Left lung (tissue), 10 donors: ENCODE results near the gene SLC34A3. TPM values are rescaled to one million over a fixed set of nuclear protein-coding genes. Genes with fewer than 3 reads are reported as not detected.
"Not testable (repeated sequence)": the region's sequence is repeated elsewhere in the genome, so short reads cannot be mapped to it uniquely, and the experiment has no call there.

Source experiments
- ATAC-seq: fragments of 200-7000 bp; cut with Tn5 transposase; one replicate; pipeline ENCODE4 v1.9.1; 2020; ENCODE audit warnings: moderate library complexity
- DNase-seq, 4 donors: peaks; one replicate each; pipeline ENCODE4 v3.0.0-alpha.2; 2013 to 2020
- H3K27ac ChIP-seq, 2 donors: fragments of 200-600 bp; sonication (generic) in 1 of 2; one replicate each; pipeline versions ENCODE4 v1.5.0 to v1.8.0; 2020 to 2021
- H3K27me3 ChIP-seq, 2 donors: fragments of 200-600 bp; sonication (generic) in 1 of 2; one replicate each; pipeline versions ENCODE4 v1.5.0 to v1.8.0; 2020 to 2021
- H3K36me3 ChIP-seq, 2 donors: fragments of 200-600 bp; sonication (generic) in 1 of 2; one replicate each; pipeline versions ENCODE4 v1.5.0 to v1.8.0; 2020 to 2021
- H3K4me1 ChIP-seq, 2 donors: fragments of 200-600 bp; one replicate each; pipeline ENCODE4 v1.8.0; 2021
- H3K4me3 ChIP-seq, 2 donors: fragments of 200-600 bp; sonication (generic) in 1 of 2; one replicate each; pipeline versions ENCODE4 v1.5.0 to v1.8.0; 2020 to 2021; ENCODE audit warnings: mild to moderate bottlenecking in 1 of 2
- H3K9me3 ChIP-seq, 2 donors: fragments of 200-600 bp; sonication (generic) in 1 of 2; one replicate each; pipeline versions ENCODE4 v1.5.0 to v1.8.0; 2020 to 2021
- intact Hi-C, 2 donors: fragments of 100-400 bp; cut with DNase I; formaldehyde crosslinking; loops; one replicate each; pipeline versions ENCODE4 v1.11.2 to v1.14.2; 2022
- polyA plus RNA-seq, 6 donors: library from polyadenylated mRNA; unstranded; fragments of 120-200 nt; gene quantifications; one replicate each; pipeline ENCODE4 v1.2.1, GENCODE V29; 2013; ENCODE audit not compliant: insufficient read length in 6 of 6
- total RNA-seq, 2 donors: library from RNA; stranded (reverse); fragmentation: NEBNext Ultra II Directional; extraction: Animal tissue kit (Norgen Biotek cat#: 25700); gene quantifications; one replicate each; pipeline ENCODE4 v1.2.1, GENCODE V29; 2021
- TF ChIP-seq, protein P1 (sequence below), 2 donors: fragments of 200-600 bp; sonication (generic) in 1 of 2; IDR thresholded peaks; one replicate each; pipeline versions ENCODE4 v1.5.0 to v1.8.0; 2021; ENCODE audit warnings: antibody characterized with exemption in 2 of 2
- donor health status: DM: no; HTN: yes; CAD: no.
- donor health status: DM: no; HTN: no; CAD: no.

The SLC34A3 gene
- total and polyA plus RNA-seq, 8 donors = 0.12 to 2.8 (median 1.7) TPM; not detected in 1

DNA sequence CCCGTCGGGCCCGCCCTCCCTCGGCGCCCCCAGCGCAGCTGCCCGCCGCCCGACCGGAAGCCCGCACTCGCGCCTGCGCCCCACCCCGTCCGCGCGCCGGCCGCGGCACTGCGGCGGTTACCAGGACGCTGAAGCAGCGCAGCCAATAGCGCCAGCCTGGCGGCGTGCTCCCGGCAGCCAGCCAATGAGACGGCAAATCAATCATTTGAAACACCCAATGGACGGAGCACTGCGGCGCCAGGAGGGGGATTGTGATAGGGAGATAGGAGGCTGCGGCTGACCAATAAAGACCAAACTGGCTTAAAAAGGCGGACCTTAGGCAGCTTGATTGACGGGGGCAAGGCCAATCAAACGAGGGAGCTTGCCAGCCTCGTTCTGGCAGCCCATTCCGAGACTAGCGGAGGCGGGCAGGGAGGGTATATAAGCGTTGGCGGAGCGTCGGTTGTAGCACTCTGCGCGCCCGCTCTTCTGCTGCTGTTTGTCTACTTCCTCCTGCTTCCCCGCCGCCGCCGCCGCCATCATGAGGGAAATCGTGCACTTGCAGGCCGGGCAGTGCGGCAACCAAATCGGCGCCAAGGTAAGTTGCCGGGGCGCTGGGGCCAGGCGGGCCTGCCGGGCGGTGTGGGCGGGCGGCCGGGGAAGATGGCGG, 10.3 kb downstream of the SLC34A3 start, which contains the start of gene TUBB4B:
Gene TUBB4B (plus strand): TSS at position 447 of the 649 bp plus-strand sequence. CDS start 74 bp downstream, at position 521.
- DNase-seq (peak; percentile 98 to 100 (median 100)), ATAC-seq (peak; percentile 82)
- TF ChIP-seq, protein P1, sequence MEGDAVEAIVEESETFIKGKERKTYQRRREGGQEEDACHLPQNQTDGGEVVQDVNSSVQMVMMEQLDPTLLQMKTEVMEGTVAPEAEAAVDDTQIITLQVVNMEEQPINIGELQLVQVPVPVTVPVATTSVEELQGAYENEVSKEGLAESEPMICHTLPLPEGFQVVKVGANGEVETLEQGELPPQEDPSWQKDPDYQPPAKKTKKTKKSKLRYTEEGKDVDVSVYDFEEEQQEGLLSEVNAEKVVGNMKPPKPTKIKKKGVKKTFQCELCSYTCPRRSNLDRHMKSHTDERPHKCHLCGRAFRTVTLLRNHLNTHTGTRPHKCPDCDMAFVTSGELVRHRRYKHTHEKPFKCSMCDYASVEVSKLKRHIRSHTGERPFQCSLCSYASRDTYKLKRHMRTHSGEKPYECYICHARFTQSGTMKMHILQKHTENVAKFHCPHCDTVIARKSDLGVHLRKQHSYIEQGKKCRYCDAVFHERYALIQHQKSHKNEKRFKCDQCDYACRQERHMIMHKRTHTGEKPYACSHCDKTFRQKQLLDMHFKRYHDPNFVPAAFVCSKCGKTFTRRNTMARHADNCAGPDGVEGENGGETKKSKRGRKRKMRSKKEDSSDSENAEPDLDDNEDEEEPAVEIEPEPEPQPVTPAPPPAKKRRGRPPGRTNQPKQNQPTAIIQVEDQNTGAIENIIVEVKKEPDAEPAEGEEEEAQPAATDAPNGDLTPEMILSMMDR (IDR thresholded peaks at IDR 0.05) = no peak
- H3K36me3 ChIP-seq = peaks cover 0 to 26% of the 10 kb centered on the region in 2 donors
- peak within 1 kb of the TSS; percentile 91 to 96 for H3K4me3 ChIP-seq
- H3K4me1 ChIP-seq = peaks cover 17 to 73% of the 10 kb centered on the region in 2 donors
- H3K9me3 ChIP-seq = no peaks in the 10 kb centered on the region
- peaks cover 0 to 2% of the 10 kb centered on the region in 2 donors for H3K27me3 ChIP-seq
- intact Hi-C loops = no loop called here
- peak within 1 kb of the TSS; percentile 96 to 99 for H3K27ac ChIP-seq

DNA sequence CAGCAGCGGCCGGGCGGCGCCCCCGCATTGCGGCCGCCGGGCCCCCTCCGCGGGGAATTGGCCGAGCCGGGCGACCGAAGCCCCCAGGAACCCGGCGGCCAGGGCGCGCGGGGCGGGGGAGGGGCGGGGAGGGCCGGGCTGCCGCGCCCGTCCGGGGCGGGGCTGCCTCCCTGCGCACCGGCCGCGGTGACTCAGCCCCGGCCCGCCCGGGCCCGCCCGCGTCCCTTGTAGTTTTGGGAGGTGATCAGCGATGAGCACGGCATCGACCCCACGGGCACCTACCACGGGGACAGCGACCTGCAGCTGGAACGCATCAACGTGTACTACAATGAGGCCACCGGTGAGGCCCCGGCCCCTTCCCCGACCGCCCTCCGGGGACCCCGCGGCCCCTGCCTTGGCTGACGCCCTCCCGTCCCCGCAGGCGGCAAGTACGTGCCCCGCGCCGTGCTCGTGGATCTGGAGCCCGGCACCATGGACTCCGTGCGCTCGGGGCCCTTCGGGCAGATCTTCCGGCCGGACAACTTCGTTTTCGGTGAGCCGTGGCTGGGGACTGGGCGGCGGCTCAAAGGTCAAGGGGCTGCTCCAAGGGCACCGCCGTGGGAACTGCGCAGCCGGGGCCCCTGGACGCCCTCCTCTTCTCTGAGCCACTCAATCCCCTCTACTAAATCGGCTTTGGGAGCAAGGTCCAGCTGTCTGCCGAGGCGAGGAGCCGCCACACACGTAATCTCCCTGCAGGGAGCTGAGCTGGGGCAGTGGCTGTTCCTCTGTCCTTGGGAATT, 11.0 kb downstream of the SLC34A3 start:
- Histone ChIP-seq H3K9me3 (no peaks in the 10 kb centered on the region), H3K27ac (peak overlapping the region; percentile 87 to 99), H3K4me3 (peak overlapping the region; percentile 91 to 96), H3K36me3 (peaks cover 0 to 26% of the 10 kb centered on the region in 2 donors), H3K4me1 (peaks cover 13 to 66% of the 10 kb centered on the region in 2 donors), H3K27me3 (no peaks in the 10 kb centered on the region)
- peak in 2 of 4 donors; percentile 61 to 92 for DNase-seq
- intact Hi-C loops = no loop called here
- ATAC-seq = peak; percentile 27
- TF ChIP-seq, protein P1 (IDR thresholded peaks at IDR 0.05) = no peak

DNA sequence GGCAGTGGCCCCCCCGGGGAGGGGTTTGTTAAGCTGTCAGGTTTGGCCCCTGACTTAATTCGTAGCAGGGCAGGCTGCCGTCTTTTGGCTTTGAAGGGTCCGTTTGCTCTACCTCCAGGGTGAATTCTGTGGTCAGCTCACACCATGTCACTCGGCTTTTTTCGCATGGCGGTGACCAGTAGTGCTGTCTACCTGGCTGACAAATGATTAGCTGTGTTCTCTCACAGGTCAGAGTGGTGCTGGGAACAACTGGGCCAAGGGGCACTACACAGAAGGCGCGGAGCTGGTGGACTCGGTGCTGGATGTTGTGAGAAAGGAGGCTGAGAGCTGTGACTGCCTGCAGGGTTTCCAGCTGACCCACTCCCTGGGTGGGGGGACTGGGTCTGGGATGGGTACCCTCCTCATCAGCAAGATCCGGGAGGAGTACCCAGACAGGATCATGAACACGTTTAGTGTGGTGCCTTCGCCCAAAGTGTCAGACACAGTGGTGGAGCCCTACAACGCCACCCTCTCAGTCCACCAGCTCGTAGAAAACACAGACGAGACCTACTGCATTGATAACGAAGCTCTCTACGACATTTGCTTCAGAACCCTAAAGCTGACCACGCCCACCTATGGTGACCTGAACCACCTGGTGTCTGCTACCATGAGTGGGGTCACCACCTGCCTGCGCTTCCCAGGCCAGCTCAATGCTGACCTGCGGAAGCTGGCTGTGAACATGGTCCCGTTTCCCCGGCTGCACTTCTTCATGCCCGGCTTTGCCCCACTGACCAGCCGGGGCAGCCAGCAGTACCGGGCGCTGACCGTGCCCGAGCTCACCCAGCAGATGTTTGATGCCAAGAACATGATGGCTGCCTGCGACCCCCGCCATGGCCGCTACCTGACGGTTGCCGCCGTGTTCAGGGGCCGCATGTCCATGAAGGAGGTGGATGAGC, 11.8 kb downstream of the SLC34A3 start:
- no peaks in the 10 kb centered on the region for H3K27me3 ChIP-seq
- H3K36me3 ChIP-seq = peaks cover 0 to 26% of the 10 kb centered on the region in 2 donors
- no peaks in the 10 kb centered on the region for H3K9me3 ChIP-seq
- TF ChIP-seq, protein P1 (IDR thresholded peaks at IDR 0.05) = no peak
- DNase-seq (no peak), ATAC-seq (no peak)
- H3K4me3 ChIP-seq = peak overlapping the region; percentile 91 to 96
- H3K27ac ChIP-seq = peak overlapping the region; percentile 78 to 99
- peaks cover 15 to 57% of the 10 kb centered on the region in 2 donors for H3K4me1 ChIP-seq
- intact Hi-C loops = no loop called here

DNA sequence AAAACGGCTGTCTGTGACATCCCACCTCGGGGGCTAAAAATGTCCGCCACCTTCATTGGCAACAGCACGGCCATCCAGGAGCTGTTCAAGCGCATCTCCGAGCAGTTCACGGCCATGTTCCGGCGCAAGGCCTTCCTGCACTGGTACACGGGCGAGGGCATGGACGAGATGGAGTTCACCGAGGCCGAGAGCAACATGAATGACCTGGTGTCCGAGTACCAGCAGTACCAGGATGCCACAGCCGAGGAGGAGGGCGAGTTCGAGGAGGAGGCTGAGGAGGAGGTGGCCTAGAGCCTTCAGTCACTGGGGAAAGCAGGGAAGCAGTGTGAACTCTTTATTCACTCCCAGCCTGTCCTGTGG, 12.5 kb downstream of the SLC34A3 start:
- peak overlapping the region in 1 of 2 donors; percentile 96 for H3K4me3 ChIP-seq
- DNase-seq, ATAC-seq, intact Hi-C loops, H3K9me3 ChIP-seq, H3K27ac ChIP-seq, H3K27me3 ChIP-seq: not testable (repeated sequence)
- peaks cover 0 to 26% of the 10 kb centered on the region in 2 donors for H3K36me3 ChIP-seq
- H3K4me1 ChIP-seq = peaks cover 17 to 51% of the 10 kb centered on the region in 2 donors
